ENCODE results near the gene PTHLH. TPM values are rescaled to one million over a fixed set of nuclear protein-coding genes. Genes with fewer than 3 reads are reported as not detected.

Gene PTHLH
- total RNA-seq, 1 donor from 2014 or later, result 3.7 TPM

DNA sequence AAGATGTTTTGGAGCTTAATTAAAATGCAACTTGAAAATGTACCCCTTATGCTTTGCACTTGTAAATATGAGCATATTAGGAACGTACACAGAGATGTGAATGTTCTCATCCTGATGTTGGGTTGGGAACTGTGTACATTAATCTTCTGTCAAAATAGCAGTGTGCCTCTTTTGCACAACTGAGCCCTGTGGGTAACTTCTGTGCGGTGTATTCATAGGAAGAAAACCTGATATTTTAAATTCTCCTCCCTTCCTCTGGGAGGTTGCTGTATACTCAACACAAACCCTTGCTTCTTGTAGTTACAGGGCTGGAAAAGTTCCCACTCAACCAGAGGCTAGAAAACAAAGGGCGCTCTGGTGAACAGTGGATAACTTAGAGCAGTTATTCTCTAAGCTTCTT lies 18.7 kb downstream of the PTHLH start:
- Histone ChIP-seq H3K9me3 (replicated peaks) (no peaks in the 10 kb centered on the region), H3K4me3 (no peak overlapping the region), H3K4me1 (no peaks in the 10 kb centered on the region), H3K27me3 (ENCODE audit: low read depth) (peaks cover 7% of the 10 kb centered on the region), H3K36me3 (no peaks in the 10 kb centered on the region), H3K27ac (replicated peaks) (no peak overlapping the region)
- intact Hi-C loops (cut with micrococcal nuclease), result no loop called here
- TF ChIP-seq, protein P1, sequence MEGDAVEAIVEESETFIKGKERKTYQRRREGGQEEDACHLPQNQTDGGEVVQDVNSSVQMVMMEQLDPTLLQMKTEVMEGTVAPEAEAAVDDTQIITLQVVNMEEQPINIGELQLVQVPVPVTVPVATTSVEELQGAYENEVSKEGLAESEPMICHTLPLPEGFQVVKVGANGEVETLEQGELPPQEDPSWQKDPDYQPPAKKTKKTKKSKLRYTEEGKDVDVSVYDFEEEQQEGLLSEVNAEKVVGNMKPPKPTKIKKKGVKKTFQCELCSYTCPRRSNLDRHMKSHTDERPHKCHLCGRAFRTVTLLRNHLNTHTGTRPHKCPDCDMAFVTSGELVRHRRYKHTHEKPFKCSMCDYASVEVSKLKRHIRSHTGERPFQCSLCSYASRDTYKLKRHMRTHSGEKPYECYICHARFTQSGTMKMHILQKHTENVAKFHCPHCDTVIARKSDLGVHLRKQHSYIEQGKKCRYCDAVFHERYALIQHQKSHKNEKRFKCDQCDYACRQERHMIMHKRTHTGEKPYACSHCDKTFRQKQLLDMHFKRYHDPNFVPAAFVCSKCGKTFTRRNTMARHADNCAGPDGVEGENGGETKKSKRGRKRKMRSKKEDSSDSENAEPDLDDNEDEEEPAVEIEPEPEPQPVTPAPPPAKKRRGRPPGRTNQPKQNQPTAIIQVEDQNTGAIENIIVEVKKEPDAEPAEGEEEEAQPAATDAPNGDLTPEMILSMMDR (IDR thresholded peaks at IDR 0.05; ENCODE audit: borderline replicate concordance), result no peak
- no peak for DNase-seq

DNA sequence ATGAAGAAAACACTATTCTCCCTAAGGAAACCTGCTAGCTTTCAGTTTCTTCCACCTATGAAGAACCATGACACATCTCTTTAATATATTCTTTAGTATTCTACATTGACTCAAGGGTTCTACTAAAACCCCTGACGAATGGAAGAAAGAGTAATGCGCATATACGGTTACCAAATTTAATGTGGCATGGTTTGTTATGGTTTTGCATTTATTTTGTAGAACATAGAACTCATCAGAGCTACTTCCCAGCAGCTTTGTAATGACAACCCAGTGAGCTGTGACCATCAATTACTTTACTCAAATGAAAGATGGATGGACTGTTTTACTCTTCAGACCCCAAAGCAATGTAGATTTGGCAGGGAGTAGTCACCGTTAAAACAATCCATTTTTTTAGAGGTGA lies 19.2 kb downstream of the PTHLH start:
- no peak overlapping the region for H3K4me3 ChIP-seq
- H3K36me3 ChIP-seq, result no peaks in the 10 kb centered on the region
- DNase-seq, result no peak
- intact Hi-C loops (cut with micrococcal nuclease), result no loop called here
- no peak overlapping the region for H3K27ac ChIP-seq (replicated peaks)
- H3K9me3 ChIP-seq (replicated peaks), result no peaks in the 10 kb centered on the region
- TF ChIP-seq, protein P1 (IDR thresholded peaks at IDR 0.05; ENCODE audit: borderline replicate concordance), result no peak
- H3K4me1 ChIP-seq, result no peaks in the 10 kb centered on the region
- H3K27me3 ChIP-seq (ENCODE audit: low read depth), result peaks cover 7% of the 10 kb centered on the region

DNA sequence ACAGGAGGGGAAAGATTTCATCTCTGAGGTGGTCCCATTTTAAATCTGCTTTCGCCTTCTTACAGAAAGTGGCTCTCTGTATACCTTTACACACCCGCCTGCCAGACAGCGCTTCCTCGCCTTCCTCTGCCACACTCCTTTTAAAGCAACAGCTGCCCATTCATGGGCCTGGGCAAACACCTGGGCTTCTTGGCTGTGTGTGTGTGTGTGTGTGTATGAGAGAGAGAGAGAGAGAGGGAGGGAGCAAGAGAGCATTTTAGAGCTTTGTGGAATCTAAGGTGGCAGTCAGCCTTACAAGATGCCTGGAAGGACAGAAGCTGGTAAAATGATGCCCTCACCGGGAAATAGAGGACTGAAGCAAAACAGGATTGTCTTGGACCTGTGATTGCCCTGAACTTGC lies 20.0 kb downstream of the PTHLH start:
- Histone ChIP-seq H3K4me1 (no peaks in the 10 kb centered on the region), H3K27me3 (ENCODE audit: low read depth) (peaks cover 7% of the 10 kb centered on the region), H3K9me3 (replicated peaks) (no peaks in the 10 kb centered on the region), H3K36me3 (no peaks in the 10 kb centered on the region), H3K4me3 (no peak overlapping the region), H3K27ac (replicated peaks) (no peak overlapping the region)
- no peak for DNase-seq
- TF ChIP-seq, protein P1 (IDR thresholded peaks at IDR 0.05; ENCODE audit: borderline replicate concordance), result no peak
- intact Hi-C loops (cut with micrococcal nuclease), result no loop called here

DNA sequence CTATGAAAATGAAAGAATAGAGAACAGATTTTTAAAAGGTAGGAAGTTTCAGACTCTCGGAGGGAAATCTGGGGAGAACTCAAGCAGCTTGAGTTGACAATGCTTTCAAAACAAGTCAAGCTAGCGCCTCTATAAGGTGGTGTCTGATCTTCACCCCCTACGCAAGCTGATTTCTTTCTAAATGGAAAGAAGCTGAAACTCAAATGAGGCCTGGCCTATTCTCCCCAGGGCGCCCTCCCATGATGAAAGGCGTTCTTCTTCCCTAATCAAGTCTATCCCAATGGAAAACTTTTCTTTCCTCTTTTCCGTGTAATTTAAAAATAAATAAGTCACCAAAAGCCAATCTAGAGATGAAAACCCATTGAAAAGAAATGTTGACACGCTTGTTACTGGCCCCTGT lies 20.6 kb downstream of the PTHLH start:
- H3K4me3 ChIP-seq, result no peak overlapping the region
- DNase-seq, result no peak
- H3K27ac ChIP-seq (replicated peaks), result no peak overlapping the region
- H3K27me3 ChIP-seq (ENCODE audit: low read depth), result peaks cover 4% of the 10 kb centered on the region
- TF ChIP-seq, protein P1 (IDR thresholded peaks at IDR 0.05; ENCODE audit: borderline replicate concordance), result no peak
- H3K4me1 ChIP-seq, result no peaks in the 10 kb centered on the region
- intact Hi-C loops (cut with micrococcal nuclease), result no loop called here
- no peaks in the 10 kb centered on the region for H3K36me3 ChIP-seq
- no peaks in the 10 kb centered on the region for H3K9me3 ChIP-seq (replicated peaks)

DNA sequence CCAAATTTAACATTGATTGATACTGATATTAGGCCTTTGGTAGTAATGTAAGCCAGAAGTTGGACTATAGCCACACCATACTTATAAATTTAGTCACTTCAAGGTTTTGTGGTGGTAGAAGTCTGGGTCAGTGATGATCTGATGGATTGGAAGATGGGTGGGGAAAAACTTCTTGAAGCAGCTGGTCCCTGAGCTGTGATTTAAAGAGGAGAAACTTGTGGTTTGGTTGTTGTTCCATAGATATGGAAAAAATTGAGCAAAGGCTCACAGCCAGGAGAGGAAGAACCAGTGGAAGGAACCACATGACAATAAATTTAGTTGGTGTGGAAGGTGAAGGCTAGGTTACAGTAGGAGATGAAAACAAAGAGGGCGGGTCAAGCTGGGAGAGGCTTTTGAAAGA lies 26.1 kb downstream of the PTHLH start:
- no peaks in the 10 kb centered on the region for H3K9me3 ChIP-seq (replicated peaks)
- TF ChIP-seq, protein P1 (IDR thresholded peaks at IDR 0.05; ENCODE audit: borderline replicate concordance), result no peak
- no peaks in the 10 kb centered on the region for H3K27me3 ChIP-seq (ENCODE audit: low read depth)
- intact Hi-C loops (cut with micrococcal nuclease), result loop anchor here (10.0 kb wide), 1 partner anchor 212 kb away; no protein-coding TSS in a partner anchor
- no peaks in the 10 kb centered on the region for H3K36me3 ChIP-seq
- H3K4me3 ChIP-seq, result no peak overlapping the region
- DNase-seq, result no peak
- no peak overlapping the region for H3K27ac ChIP-seq (replicated peaks)
- no peaks in the 10 kb centered on the region for H3K4me1 ChIP-seq
